T-helper 2 cell (primary cell): Measurements from ENCODE around the gene OAT.
"Not testable (repeated sequence)": the region's sequence is repeated elsewhere in the genome, so short reads cannot be mapped to it uniquely, and the experiment has no call there.

ENCODE experiments used
- DNase-seq, 5 experiments: peaks; one replicate each; pipeline versions ENCODE4 v3.0.0 to v3.0.0-alpha.2; 2012 to 2022

OAT gene

DNA sequence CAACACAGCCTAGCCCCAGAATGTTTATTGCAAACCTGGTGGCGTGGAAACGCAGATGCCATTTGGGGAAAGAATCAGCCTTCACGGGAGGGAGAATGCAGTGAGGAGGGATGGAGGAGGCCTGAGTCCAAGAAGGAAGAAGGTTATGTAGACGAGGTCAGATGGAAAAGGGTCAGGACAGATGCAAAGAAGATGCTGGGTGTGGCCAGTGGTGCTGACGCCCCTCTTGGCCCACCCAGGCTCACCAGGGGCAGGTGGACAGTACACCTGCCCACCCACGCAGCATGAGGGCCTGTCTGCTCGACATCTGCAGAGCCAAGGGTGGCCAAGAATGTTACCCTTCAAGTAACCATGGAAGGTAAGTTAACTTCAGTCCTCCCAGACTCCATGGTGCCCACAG is 40.5 kb downstream of the OAT start:
- no peak for DNase-seq

DNA sequence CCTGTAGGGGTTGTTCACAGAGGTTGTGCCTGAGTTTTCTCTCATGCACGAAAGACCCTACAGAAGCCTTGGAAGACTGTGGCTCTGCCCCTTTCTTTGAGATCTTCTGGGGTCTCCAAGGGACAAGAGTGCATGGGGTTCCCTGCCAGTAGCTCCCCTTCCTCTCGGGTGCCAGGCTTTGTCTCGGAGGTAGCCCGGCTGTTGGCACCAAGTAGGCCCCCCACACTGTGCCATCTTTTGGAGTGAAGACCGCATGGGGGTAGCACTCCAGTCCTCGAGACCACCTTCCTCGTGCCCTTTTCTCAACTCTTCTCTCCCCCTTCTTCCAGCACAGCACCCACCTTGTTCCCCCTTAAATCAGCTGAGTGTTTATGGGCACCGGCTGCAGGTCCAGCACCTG is 41.6 kb downstream of the OAT start:
- no peak for DNase-seq

DNA sequence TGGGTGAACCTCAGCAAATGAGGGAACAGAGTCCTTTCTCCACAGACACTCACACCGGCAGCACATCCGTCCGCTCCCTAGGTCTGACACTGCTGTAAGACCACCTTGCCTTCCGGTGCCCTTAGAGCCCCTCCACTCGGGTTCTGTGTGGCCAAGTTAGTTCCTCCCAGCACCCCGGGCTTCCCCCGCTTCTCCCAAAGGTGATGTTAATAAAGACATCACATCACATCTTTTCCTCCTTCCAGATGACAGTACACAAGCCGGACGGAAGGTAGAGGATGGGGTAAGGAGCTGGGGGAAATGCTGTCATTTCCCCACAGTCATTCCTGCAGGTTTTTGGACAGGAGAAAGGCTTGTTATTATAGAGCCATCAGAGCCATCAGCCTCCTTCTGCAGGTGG is 42.3 kb downstream of the OAT start:
- no peak for DNase-seq

DNA sequence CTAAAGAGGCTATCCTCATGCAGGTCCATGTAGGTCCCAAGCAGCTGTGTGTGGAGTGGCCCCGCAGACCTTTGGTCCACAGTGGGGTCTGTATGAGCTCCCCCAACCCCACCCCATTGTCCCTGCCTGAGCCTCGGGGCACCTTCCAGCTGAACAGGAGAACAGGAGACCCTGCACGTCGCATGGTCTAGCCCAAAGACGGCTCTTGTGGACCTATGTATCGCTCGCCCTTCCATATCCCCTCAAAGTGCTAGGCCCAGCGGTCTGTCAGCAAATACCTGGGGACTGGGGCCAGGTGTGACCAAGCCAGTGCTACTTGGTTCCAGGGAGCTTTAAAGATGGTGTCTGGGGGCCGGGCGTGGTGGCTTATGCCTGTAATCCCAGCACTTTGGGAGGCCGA is 43.0 kb downstream of the OAT start:
- no peak for DNase-seq

DNA sequence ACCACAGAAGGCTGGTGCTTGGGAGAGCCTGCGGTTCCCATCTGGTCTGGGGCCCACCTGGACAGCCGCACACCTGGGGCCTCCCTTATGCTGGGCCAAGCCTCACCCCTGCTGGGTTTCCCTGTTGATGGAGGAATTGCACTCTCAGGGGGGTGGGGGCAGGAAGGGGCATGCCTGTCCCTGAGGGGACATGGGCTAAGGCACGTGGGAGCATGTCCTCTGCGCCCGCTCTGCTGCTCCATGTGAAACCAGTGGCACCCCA is 43.4 kb downstream of the OAT start:
- DNase-seq, result no peak

DNA sequence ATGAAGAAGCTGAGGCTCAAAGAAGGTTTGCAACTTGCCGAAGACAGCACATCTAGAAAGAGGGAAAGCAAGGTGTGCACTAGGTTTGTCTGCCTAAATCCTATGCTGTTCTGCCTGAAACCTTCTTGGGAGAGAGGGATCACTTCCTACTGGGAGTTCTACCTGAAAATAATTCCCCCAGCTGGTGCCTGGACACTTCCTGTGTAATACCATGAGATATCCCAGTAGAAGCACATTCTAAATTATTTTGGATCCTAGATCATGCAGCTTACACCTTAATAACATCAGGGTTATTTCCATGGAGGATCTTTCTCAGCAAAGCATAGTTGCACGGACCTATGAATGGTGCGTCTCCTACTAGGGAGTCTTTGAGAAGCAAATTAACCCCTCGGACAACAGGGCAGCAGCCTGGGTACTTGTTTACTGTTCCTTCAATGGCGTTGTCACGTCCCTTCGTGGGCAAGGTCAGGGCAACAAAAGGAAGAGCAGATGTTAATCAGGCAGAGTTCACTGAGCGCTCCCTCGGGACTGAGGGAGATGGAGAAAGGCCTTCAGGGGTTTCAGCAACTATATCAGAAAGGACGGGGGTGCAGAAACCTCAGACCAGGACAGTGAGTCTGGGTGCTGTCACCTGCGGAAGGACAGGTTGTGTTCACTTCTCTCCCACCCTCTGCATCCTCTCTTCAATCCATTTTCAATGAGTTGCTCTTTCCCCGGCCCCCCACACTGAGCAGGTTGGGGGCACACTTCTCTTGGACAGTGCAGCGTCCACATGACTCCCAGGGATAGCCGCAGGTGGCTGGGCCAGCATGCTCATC is 44.0 kb downstream of the OAT start:
- DNase-seq, result no peak

DNA sequence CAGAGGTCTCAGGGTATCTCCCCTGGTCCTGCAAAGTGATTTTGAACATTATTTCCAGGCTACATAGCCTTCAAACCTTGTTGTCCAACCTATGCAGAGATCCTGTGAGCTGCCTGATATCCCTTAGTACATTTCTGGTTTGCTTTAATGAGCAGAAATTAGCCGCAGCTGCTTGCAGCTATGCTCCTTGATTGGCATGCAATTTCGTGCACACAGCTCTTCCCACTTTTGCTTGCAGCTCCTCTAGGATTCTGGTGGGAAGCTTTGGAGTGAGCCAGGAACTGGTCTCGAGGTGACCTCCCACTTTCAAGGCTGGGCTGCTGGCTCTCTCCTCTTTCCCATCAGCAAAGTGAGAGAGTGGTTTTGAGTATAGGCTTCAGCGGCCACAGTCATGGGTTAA is 45.8 kb downstream of the OAT start:
- DNase-seq, result no peak

DNA sequence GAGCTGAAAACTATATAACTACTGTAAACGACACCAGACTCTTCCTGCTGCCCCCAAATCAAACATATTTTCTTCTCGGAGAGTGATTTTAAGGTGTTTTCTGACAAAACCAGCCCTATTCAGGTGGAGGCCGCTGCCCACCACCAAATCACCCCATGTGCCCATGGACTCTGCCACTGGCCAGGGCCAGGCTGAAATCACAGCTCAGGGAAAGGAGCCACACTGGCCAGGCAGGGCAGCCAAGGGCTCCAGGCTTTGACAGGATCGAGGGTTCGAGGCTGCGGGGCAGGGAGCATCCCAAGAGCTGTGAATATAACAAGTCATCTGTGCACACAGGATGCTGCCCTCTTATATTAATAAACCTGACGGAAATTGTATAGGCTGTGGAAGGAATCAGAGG is 48.3 kb downstream of the OAT start:
- no peak for DNase-seq

DNA sequence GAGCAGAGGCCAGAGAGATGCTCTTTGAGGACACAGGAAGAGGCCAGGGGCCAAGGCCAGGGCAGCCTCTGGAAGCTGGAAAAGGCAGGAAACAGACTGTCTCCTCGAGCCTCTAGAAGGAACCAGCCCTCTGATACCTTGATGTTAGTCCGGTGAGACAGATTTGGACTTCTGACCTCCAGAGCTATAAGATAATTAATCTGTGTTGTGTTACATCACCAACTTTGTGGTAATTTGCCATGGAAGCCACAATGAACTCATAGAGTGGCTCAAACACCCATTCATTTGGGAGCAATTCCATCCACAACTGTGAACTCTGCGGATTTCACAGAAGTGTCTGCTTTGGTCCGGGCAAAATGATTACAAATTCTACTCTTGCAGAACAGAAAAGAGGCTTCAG is 48.7 kb downstream of the OAT start:
- DNase-seq, result no peak

DNA sequence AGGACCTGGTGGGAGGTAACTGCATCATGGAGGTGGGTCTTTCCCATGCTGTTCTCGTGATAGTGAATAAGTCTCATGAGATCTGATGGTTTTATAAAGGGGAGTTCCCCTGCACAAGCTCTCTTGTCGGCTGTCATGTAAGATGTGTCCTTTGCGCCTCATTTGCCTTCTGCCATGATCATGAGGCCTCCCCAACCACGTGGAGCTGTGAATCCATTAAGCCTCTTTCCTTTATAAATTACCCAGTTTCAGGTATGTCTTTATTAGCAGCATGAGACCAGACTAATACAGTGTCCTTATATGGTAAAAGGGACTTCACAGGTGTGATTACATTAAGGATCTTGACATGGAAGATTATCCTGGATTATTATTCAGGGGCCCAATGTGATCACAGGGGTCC is 49.2 kb downstream of the OAT start:
- DNase-seq, result not testable (repeated sequence)

DNA sequence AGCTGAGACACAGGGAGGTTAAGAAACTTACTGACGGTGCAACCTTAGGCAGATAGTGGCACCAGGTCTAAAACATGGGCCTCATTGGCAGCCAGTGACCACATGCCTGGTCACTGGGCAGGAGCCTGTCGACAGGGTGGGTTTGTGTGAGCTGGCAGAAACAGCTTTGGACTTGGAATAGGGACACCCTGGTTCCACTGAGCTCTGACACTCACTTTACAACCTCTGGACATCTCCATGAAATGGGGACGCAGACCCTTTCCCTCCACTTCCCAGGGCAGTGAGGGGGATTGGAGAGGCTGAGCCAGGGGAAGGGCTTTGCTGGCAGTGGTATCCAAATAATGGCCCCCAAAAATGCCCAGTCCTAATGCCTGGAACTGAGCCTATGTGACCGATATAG is 49.7 kb downstream of the OAT start:
- no peak for DNase-seq

DNA sequence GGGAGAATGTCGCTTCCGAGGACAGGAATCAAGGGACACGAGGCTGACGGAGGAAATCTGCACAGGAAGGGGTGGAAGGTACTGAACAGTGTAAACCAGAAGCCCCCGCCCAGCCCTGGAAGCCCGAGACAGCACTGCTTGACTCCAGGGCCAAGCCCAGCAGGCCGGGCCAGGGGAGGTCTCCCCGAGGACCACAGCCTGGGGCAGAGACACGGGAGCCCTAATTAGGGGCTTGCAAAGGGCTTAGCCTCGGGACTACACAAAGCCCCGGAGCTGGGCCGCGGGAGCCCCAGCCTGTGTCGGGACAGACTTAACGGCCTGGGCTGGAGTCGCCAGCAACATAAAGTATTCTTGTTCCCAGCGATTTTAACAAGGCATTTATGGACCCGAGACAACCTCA is 50.8 kb downstream of the OAT start:
- no peak for DNase-seq

DNA sequence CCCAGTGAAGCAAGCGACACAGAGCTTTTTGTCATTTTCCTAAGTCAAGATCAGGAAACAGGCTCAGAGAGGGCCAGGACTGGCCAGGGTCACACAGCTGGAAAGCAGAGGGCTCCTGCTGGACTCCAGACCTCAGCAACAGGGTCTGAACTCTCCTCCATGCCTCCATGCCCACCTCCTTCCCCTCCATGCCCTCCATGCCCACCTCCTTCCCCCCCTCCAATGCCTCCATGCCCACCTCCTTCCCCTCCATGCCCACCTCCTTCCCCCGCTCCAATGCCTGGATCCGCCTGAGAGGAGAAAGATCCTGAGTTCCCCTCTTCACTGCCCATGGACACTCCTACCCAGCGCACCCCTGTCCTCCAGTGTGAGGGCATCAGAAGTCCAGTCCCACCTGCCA is 51.3 kb downstream of the OAT start:
- no peak for DNase-seq

DNA sequence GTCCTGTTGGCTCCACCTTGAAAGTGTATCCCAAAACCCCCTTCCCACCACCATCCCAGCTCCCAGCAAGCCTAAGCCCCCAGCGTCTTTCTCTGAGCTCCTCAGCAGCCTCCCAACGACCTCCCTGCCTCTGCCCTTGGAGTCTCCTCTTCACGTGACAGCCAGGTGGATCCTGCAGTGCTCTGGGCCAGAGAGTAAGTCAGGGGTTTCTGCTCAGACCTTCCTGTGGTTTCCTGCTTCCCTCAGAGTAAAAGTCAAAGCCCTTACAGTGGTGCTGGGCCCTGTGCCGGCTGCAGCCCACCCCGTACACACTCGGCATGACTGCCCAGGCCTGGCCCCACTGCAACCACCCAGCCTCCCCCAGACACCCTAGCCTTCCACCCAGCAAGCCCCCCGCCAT is 51.9 kb downstream of the OAT start:
- DNase-seq, result no peak

DNA sequence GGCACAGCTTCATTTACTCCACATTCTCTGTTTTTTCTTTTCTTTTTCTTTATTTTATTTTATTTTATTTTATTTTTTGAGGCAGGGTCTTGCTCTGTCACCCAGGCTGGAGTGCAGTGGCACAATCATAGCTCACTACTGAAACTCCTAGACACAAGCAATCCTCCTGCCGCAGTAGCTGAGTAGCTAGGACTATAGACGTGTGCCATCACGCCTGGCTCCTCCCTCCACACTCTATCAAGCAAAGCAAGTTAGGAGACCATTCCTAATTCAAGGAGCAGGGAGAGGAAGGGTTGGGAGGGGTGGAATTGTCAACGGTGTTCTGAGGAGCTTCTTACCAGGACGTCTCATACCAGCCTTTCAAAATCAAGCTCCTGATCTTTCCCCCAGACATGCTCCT is 52.4 kb downstream of the OAT start:
- DNase-seq, result no peak

DNA sequence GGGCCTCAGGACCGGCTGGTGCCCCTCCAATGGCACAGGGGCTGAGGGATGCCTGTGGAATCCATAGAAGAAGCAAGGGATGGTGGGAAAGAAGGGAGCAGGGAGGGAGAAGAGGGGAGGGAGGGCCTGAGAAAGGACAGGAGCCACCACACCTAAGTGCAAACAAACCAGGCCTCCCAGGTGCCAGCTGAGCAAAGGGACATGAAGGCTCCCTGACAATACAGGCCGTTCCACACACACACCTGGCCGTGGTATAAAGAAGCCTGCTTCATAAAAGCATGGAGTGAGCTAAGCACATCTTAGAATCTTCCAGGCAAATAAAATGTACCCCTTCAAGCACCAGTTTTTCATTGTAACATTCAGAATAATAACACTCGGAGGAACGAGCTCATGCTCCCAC is 54.0 kb downstream of the OAT start:
- DNase-seq, result no peak

DNA sequence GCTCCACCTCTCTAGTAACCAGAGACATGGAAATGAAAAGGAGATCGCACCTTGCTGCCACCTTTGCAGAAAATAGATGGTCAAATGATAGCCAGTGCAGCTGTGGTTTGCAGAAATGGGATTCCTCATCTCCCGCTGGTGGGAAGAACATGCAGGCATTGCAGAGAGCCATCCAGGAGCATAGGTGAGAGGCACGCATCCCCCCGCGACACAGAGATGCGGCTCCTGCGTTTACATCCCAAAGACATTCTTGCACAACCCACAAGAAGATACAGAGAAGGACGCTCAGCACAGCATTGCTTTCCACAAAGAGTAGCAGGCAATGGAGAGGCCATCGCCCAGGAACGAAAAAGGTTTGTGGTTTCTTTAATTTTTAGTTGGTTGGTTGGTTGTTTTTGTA is 56.2 kb downstream of the OAT start:
- DNase-seq, result no peak

DNA sequence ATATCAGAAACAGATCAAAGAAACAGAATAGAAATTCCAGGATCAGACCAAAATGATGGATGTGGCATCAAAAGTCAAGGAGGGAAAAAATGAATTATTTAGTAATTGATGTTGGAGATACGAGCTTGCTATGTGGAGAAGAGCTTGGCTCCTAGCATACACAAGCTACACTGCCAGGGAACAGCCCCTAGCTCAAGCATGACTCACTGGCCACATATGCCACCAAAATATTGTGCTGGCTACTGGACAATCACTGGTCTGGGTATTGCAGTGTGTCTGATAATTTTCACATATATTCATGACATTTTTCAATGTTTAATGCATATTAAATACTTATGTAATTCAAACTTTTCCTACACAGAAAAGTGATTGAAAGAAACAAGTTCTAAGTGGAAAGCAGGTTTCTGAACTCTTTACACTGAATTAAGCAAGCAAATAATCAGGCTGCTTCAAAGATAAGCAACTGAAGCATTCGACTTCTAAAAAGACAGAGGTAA is 59.3 kb downstream of the OAT start:
- DNase-seq, result no peak

DNA sequence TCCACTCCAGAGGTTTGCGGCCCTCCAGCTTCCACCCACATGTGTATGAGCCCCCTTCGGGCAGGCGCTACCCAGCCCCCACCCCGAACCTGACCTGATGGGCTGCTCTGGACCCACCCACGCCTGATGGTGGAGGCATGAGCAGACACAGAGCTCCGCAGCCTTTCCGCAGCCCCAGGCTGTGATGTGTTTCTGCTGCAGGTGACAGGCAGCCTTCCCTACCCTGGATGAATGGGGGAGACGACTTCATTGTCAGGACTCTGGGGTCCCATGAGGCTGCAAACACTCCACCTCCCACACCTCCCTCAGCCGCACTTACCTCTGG is 61.2 kb downstream of the OAT start:
- no peak for DNase-seq

DNA sequence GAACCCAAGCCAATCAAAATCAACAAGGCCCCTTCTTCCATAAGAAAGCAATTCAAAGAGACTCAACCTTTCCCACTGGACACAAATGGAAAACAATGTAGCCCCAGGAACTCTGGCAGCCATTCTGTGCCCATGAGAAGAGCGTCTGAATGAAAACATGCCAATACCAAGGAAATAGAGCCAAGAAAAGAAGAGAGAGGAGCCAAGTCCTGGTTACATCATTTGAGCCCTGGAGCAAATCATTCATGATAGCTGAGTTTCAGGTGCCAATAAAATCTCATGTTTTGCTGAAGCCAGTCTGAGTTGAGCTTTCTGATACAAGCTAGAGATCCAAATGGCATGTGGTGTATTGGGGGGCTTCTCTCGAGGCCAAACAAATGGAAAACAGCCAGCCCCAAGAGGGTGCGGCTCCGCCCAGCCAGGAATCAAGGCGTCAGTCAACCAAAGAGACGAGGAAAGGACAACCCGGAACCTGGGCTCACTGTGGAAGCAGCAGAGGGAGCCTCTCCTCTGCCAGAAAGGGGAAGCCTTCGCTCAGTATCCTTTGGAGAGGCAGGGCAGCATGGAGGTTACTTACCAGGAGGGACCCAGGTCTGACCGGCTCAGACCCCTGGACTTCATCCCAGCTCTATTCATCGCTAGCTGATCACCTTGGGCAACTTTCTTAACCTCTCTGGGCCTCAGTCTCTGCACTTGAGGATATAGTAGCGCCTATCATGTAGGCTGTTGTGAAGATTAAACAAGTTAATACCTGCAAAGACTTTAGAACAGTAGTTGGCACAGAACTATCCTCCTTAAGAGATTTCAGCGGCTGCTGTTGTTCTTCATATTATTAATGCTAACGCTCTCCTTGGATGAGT is 61.8 kb downstream of the OAT start:
- DNase-seq, result no peak

DNA sequence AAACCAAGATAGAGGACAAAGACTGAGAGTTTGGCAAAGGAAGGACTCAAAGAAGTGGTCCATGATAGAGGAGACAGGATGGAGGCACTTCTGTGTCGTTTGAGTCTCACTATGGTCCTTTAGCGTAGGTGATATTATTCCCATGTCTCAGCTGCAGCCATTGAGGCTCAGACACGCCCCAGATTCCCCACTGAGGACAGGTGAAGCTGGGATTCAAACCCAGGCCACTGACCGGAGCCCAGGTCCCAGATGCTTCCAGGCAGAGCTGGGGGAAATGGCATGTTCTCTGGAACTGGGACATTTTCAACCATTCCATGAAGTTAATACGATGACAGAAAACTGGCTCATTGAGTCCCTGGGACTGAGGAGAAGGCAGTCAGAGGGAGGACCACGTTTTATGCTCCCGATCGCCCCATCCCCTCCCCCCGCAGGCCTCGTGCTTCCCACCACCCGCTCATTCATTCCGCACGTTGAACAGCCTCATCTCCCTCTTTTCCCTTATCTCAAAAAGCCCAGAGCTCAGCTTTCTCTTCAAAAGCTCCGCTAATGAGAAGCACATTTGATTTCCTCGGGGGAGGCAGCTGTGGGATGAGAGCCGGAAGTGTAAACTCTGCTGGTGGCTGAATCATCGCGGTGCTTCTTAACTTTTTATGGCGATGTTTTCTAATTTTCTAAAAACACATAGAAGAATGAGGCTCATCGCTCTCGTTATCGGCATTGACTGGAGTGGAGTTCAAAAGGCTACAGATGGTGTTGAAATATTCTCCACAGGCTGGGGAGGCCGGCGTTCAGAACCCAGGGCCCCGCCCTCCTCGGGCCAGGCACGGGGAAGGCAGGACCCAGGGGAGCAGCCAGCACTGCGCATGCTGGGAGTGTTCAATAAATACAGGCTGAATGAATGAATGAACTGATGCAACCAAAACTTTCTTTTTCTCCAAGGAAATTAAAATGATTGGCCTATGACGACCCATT is 64.0 kb downstream of the OAT start:
- DNase-seq, result peak in 1 of 5 experiments; percentile 41

DNA sequence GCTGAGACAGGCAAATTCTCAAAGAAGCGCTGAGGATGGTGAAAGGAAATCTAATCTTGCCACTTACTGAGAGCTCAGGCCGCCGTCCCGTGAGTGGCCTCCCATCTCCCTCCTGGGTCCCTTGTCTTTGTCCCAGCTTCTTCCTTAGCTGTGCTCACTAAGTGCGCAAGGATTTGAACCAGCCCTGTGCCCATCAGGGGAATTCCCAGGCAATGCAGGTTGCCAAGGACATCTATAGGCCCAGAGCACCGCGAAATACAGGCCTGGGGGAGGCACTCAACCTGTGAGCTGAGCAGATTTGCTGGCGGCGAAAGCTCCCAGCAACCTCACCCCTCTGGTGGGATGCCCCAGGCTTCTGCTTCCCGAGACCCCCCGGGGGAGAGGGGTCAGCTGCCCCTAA is 64.8 kb downstream of the OAT start:
- no peak for DNase-seq

DNA sequence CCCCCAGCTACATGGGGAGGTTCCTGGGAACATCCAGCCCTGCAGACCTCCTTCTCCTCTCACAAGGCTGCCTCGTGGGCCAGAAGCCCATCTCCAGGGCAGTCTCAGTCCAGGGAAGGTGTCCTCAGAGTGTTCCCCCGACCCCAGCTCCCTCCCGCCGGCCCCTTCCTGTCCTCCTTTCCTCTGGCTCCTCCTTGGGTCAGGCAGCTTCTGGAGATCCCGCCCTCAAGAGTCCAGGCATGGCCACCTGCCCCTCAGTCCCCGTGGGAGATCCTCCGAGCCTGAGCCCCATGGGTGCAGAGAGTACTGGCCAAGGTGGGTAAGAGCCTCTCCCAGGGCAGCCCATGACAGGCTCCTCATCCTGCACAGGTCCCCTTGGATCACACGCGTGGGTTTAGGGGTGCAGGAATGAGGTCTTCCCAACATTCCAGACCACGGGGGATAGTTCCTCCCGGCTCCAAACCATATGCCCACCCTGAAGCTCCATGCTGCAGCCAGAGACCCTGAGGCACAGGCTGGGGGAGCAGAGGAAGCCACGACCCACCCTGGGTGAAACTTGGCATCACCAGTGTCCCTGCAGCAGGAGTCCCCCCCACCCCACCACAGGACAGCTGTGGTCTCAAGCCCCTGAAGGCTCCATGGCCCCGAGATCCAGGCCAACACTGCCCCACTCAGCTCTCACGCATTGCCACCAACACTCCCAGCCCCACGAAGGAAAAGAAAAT is 65.5 kb downstream of the OAT start:
- no peak for DNase-seq
